HG03469 (cell line): ENCODE data around the gene SLC39A1.

Source experiments
- ATAC-seq: cut with Tn5 transposase; IDR thresholded peaks from one replicate; pipeline ENCODE4 v1.9.1; 2021; ENCODE audit warnings: mild to moderate bottlenecking, moderate library complexity, moderate number of reproducible peaks; ENCODE audit not compliant: unreplicated experiment

Gene SLC39A1

DNA sequence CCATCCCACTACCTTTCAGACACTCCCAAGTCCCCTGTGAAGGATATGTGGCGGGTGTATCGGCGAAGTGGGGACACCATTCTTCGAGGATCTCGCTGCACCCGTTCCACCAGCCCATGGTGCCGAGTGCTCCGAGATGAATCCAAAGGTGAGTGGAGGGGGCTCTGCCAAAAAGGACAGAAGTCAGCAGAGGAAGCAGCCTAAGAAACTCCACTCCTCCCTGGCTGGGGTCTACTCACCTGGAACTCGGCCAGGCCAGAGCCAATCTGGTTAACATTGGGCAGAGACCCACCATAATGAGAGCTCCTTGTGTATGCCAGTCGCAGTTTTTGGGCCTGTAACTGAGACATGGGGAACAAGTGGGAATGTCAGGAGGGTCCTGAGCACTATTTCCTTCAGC, 8.5 kb downstream of the SLC39A1 start:
- no peak for ATAC-seq

GRCh38 chr1:153953859-153954365, 9.4 kb downstream of the SLC39A1 start:
- no peak for ATAC-seq

DNA sequence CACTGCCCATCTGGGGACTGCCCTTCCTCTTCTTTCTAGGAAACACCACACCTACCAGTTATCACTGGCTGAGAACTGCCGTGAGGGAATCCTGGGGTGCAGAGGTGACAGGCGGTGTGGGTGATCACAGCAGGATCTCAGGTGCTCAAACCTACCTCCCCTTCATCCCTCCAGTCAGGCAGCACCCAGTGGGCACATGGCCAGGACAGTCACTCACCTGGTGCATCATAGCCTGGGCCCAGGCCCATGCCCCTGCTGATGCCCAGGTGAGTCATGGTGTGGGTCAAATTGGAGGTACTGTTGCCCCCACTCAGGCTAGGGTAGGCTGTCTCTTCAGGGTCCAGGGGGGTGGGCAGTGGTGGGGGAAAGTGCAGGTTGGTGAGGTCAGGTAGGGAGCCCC, 11.5 kb downstream of the SLC39A1 start:
- no peak for ATAC-seq

DNA sequence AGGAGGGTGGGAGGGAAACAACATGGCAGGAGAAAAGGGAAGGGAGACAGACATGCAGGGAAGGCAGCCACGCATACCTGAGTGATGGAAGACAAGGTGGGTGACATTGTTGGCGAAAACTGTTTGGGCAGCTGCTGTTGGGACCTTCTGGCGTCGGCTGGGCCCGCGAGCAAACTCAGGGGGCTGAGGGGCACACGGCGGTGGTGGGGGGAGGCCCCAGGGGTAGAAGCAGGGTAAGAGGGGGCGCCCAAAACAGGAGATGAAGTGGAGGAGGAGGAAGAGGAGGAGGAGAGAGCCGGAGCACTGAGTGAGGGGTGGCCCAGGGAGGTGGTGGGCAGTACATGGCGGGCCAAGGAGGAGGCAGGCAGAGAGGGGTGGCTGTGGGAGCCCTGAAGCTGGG, 12.2 kb downstream of the SLC39A1 start:
- no peak for ATAC-seq

DNA sequence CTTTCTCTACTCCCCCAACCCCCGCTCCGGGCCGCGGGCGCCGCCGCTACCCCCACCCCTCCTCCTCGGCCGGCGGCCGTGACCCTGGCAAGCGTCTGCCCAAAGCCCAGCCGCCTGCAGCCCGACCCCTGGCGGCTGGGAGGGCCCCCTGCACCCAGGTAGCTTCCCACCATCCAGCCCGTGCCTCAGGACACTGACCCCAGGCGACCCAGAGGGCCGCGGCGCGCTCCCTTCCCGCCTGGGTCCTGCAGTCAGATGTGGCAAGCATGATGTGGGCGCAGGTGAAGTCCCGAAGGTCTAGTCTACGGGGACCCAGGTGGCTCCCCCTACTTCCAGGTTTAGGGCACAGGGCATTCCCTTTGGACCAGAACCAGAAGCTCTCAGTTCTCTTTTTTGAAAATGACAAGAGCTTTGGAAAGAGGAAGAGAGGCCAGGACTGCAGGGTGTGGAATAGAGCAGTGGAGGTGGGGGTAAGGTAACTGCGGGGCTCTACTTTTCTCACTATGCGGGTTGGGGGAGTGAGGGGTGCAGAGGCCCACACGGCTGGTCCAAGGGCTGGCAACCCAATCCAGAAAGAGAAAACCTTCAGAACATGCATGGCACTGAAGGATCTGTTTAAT, 16.6 kb downstream of the SLC39A1 start, which contains the start of gene DENND4B:
Gene DENND4B (minus strand): TSS at position 97 of the 620 bp plus-strand sequence. CDS start 2,344 bp downstream, outside the sequence.
- ATAC-seq: peak; percentile 36

DNA sequence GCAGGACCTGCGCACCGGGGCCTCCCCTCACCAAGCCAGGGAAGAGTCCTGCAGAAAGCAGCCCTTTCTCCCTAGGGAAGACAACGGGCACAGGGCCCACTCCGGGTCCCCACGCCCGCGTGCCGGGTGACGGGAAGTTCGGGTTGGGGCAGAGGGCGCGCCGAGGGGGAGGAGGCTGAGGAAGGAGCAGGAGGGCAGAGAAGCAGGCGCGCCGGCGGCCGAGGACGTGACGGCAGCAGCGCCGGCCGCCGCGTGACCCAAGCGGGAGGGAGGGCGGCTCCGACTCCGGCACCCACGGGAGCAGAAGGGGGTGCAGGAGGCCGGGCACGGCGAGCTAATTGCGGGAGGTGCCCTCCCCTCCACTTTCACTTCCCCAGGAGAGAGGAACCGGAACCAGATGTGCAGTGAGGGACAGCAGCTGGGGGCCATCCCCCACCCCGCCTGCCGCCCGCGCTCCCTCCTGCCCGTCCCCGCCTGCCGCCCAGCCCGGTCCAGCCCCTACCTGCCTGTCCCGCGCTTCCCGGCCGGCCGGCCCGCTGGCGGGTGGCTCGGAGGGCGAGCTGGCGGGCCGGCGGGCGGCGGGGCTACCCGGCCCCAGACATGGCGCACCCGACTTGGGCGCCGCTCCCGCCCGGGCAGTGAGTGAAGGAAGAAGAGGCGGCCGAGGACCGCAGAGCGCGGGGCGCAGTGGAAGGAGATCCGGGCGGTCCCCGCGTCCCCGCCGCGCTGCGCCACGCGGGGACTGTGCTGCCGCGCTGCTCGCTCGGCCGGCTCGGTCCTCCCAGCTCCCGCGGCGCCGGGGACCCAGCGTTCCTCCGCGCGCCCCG, 17.3 kb downstream of the SLC39A1 start:
- ATAC-seq: peak; percentile 41

- no peak for ATAC-seq
These were observed 18.1 kb downstream of the SLC39A1 start for GRCh38 chr1:153945131-153945794.

DNA sequence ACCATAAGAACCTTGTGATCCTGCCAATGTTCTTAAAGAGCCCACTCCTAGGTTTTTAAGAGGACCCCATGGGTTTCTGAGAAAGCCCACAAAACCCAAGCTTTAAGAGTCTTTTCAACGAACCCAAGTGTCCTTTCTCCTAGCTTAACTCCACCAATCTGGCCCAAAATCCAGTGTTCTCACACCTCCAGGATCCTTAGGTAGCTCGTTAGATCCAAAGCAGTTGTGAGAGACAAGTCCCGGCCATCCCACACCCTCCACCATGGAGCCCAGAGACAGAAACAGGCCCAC, 18.6 kb downstream of the SLC39A1 start:
- no peak for ATAC-seq

DNA sequence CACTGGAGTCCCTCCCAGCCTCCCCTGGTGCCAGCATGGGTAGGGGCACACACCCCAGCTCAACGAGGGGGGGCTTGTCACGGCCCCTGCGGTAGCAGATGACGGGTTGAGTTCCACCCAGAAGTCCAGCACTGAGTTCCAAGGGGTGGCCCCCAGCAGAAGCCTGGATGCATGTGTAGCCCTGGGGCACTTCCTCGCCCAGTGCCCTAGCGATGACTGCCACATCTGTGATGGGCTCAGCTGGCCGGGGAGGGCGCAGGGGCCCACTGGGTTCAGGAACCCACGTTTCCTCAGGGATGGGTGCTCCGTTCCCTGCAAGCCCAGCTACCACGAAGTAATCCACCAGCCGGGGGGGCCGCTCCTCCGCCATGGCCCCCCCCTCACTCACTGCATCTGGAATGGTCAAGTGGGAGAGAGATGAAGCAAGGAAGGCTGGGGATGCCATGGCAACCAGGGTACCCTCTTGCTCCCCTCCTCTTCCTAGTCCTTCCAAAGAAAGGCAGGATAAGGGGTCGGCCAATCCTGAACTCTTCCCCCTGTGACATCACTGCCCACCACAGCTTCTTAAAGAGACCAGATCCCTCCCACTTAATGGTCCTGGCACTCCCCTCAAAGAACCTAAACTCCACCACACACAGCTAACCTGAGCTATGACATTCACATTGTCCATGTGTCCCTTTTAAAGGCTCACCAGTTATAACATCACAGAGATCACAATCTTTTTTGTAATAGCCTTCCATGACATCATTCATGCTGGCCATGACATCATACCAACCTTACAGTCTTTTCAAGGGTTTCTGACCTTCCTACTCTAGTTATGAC, 19.1 kb downstream of the SLC39A1 start:
- ATAC-seq: no peak

GRCh38 chr1:153942766-153943549, 20.4 kb downstream of the SLC39A1 start:
- ATAC-seq: no peak

DNA sequence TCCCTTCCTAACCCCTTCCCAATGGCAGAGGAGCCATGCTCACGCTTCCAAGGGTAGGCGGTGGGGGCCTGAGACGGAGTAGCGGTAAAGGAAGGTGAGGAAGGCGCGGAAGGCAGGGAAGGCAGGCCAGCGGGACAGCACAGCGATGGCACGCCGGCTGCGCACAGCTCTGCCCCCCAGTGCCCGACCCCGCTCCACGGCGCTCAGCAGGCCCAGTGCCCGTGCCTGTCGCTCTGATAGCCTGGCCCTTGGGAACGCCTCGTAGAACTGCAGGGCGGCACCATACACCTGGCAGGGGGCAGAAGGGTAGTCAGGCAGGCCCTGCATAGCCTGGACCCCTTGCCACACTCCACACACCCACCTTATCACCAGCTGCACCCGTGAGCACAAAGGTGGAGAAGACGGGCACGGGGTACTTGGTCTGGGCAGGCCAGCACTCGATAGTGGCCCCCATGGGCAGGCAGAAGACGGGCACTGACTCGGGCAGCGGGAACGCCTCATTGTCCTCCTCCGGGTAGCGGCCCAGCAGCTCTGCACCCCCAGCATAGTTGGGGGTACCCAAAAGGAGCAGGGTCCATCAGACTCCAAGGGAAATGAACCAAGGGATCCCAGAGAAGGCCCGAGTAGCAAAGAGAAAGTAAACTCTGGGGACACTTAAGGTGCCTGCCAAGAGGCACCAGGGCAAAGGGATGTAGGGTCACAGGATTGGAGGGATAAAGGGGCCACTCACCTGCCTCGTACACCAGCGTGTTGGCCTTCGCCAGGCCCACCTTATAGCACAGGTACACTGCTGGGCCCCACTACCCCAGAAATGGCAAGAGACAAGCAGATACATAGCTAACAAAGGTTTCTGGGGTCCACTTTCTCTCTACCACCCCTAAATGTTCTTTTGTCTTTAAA, 21.3 kb downstream of the SLC39A1 start:
- no peak for ATAC-seq

DNA sequence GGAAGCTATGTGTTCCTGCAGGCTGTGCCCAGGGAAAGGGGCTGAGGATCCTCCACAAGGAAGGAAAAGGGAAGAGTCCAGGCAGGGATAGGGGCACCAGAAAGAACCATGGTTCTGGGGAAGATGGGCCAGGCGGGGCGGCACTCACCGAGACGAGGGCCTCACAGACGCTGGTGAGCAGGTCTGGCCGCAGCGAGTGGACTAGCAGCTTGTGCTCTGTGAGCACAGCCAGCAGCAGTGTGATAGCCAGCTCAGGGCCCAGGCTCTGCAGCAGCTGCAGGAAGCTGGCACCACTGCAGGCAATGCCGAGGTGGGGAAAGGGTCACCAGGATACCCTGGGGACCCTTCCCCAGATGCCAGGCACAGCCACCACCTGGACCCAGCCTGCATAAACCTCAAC, 22.6 kb downstream of the SLC39A1 start:
- ATAC-seq: no peak

DNA sequence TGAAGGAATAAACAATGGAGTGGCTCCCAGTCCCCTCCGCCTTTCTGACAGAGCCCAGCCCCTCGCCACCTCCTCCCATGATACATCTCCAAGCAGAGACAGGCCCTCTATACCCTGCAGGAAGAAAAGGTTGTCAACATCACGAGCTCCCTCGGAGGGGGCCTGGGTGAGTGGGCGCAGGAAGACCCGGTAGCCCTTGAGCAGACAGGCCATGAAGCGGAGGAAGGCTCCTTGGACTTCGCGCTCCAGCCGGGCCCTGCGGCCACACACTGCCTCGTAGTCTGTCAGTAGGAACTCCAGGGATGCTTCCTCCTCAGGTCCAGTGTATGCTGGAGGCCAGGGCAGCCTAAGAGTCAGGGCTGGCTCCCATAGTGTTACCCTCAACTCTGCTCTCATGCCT, 23.9 kb downstream of the SLC39A1 start:
- ATAC-seq: no peak

DNA sequence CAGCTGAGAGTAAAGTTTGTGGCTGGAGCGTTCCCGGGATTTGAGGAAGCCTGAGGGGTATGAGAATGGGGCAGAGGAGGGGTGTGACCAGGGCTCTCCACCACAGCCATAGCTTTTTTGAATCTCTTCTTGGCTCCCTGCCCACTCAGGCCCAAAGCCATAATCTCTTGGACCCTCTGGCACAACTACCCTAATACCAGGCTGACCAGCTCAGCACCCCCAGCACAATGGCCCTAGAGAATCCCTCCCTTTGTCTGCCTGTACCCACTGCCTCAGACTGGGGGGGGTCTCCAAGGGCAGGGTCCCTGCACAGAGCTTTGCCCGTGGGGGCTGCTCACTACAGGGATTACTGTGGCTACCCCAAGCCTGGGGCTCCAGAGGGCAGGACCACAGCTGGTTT, 24.3 kb downstream of the SLC39A1 start:
- ATAC-seq: no peak

DNA sequence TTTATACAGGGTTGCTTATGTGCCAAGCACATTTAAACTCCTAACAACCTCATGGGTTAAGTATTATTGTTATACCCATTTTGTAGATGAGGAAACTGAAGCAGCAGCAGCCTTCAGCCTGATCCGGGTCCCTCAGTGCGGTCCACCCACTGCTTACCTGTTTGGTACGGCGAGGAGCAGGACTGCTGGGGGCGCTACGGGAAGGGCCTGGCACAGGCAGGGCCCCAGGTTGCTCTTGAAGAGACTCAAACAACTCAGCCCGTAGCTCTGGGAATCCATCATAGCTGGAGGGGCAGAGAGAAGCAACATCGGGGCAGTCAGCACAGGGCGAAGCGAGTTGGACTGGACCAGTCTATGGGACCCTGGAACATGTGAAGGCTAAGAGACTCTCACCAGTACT, 26.0 kb downstream of the SLC39A1 start:
- no peak for ATAC-seq

GRCh38 chr1:153936011-153936802, 27.1 kb downstream of the SLC39A1 start:
- no peak for ATAC-seq

DNA sequence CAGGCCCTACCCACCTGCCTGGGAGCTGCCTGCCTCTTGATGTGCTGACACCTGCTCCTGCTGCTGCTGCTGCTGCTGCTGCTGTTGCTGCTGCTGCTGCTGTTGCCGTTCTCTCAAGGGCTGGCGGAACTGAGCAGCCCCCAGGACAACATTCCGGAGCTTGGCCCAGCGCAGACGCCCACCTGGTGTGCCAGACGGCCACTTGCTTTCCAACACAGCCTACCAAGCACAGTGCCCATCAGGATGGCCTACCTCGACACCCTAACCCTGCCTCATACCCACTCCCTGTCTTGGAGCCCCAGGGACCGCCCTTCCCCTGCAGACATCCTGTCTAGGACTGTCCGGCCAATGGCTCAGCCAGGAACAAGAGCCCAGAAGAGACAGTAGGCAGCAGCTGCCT, 28.6 kb downstream of the SLC39A1 start:
- no peak for ATAC-seq

DNA sequence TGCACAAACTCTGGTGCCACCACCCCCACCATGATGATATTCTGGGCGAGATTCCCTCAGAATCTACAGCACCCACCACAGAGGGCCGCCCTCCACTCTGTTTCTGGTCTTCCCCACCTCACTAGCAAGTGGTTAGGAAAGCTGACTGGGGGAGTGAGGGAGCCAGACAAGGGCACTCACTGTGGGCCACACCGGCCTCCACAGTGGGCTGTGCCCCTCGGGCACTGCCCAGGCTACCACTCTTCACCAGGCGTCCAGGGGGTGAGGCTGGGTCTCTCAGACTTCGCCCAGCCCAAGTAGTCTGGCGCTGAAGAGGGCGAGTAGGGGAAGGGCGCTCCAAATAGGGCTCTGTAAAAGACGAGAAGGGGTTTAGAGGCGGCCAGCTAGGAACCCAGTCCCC, 29.4 kb downstream of the SLC39A1 start:
- ATAC-seq: no peak
